Uterus (tissue), 4 donors: ENCODE results near the gene TNPO3. TPM values are rescaled to one million over a fixed set of nuclear protein-coding genes. Genes with fewer than 3 reads are reported as not detected.

Source experiments
- DNase-seq, 2 donors: peaks; one replicate each; pipeline ENCODE4 v3.0.0-alpha.2; 2019 to 2020
- H3K27ac ChIP-seq, 2 donors: fragments of 200-600 bp; sonication (generic); 1 replicate in 1 of 2; 2 replicates in 1 of 2; pipeline ENCODE4 v1.5.1; 2016 to 2018
- H3K27me3 ChIP-seq, 2 donors: fragments of 200-600 bp; sonication (generic); one replicate each; pipeline ENCODE4 v1.5.1; 2018 to 2019; ENCODE audit warnings: control low read depth in 1 of 2
- H3K36me3 ChIP-seq, 2 donors: fragments of 200-600 bp; sonication (generic); one replicate each; pipeline ENCODE4 v1.5.1; 2019; ENCODE audit warnings: control low read depth in 1 of 2
- H3K4me1 ChIP-seq, 2 donors: fragments of 200-600 bp; sonication (generic); one replicate each; pipeline ENCODE4 v1.5.1; 2018 to 2019; ENCODE audit warnings: control low read depth in 1 of 2
- H3K4me3 ChIP-seq, 2 donors: fragments of 200-600 bp; sonication (generic); 1 replicate in 1 of 2; 2 replicates in 1 of 2; pipeline ENCODE4 v1.5.1; 2018 to 2019; ENCODE audit warnings: mild to moderate bottlenecking in 1 of 2
- H3K9me3 ChIP-seq, 2 donors: fragments of 200-600 bp; sonication (generic); one replicate each; pipeline ENCODE4 v1.5.1; 2019; ENCODE audit warnings: control low read depth in 1 of 2
- CTCF ChIP-seq, 4 experiments: fragments of 200-600 bp in 2 of 4; fragments of 450-650 bp in 2 of 4; sonication (generic) in 2 of 4; IDR thresholded peaks; one replicate each; pipeline ENCODE4 v1.5.1; 2016 to 2019; ENCODE audit warnings: antibody characterized with exemption in 4 of 4, mild to moderate bottlenecking in 2 of 4, moderate library complexity in 1 of 4
- POLR2A ChIP-seq, 2 donors: fragments of 450-650 bp; IDR thresholded peaks; one replicate each; pipeline ENCODE4 v1.6.1; 2016; ENCODE audit warnings: antibody characterized with exemption in 2 of 2, mild to moderate bottlenecking in 1 of 2, moderate library complexity in 1 of 2
- intact Hi-C: fragments of 100-400 bp; cut with DNase I; formaldehyde crosslinking; loops from one replicate; pipeline ENCODE4 v1.15.1; 2023; ENCODE audit warnings: low total_unique reads
- total RNA-seq, 4 donors: library from RNA; depleted of rRNA in 3 of 4; stranded (reverse); fragments of >200 nt in 3 of 4; gene quantifications; one replicate each; pipeline versions ENCODE4 v1.1.0 to v1.2.4, GENCODE V29; 2014 to 2023
- donor health status: DM: yes; HTN: yes; CAD: no.

TNPO3 gene
- total RNA-seq, 4 donors from 2014 or later = 14.6 to 57.9 (median 31.9) TPM

GRCh38 chr7:129010075-129010474 lies 44.8 kb downstream of the TNPO3 start:
- H3K4me1 ChIP-seq = no peaks in the 10 kb centered on the region
- H3K27ac ChIP-seq = no peak overlapping the region
- no peaks in the 10 kb centered on the region for H3K9me3 ChIP-seq
- intact Hi-C loops = no loop called here
- H3K4me3 ChIP-seq = no peak overlapping the region
- DNase-seq = no peak
- H3K36me3 ChIP-seq = no peaks in the 10 kb centered on the region
- TF ChIP-seq CTCF (IDR thresholded peaks at IDR 0.05) (no peak), POLR2A (IDR thresholded peaks at IDR 0.05) (no peak)
- no peaks in the 10 kb centered on the region for H3K27me3 ChIP-seq

- intact Hi-C loops = no loop called here
- no peaks in the 10 kb centered on the region for H3K36me3 ChIP-seq
These were observed 45.5 kb downstream of the TNPO3 start for GRCh38 chr7:129009437-129009836.

GRCh38 chr7:129008645-129009414 lies 46.1 kb downstream of the TNPO3 start:
- Histone ChIP-seq H3K4me3 (no peak overlapping the region), H3K27me3 (no peaks in the 10 kb centered on the region), H3K36me3 (no peaks in the 10 kb centered on the region), H3K9me3 (no peaks in the 10 kb centered on the region), H3K4me1 (no peaks in the 10 kb centered on the region), H3K27ac (no peak overlapping the region)
- TF ChIP-seq CTCF (IDR thresholded peaks at IDR 0.05) (no peak), POLR2A (IDR thresholded peaks at IDR 0.05) (no peak)
- intact Hi-C loops = no loop called here
- no peak for DNase-seq

More at GRCh38 chr7:129009437-129009836, 45.5 kb downstream of the TNPO3 start:
- TF ChIP-seq POLR2A (IDR thresholded peaks at IDR 0.05) = no peak
- no peak for TF ChIP-seq CTCF (IDR thresholded peaks at IDR 0.05)
- Histone ChIP-seq H3K27me3 (no peaks in the 10 kb centered on the region), H3K4me3 (no peak overlapping the region), H3K9me3 (no peaks in the 10 kb centered on the region), H3K4me1 (no peaks in the 10 kb centered on the region), H3K27ac (no peak overlapping the region)
- DNase-seq = no peak

- H3K4me1 ChIP-seq = no peaks in the 10 kb centered on the region
- intact Hi-C loops = no loop called here
- no peak for DNase-seq
- H3K27me3 ChIP-seq = no peaks in the 10 kb centered on the region
- no peaks in the 10 kb centered on the region for H3K9me3 ChIP-seq
- H3K36me3 ChIP-seq = no peaks in the 10 kb centered on the region
- no peak overlapping the region for H3K27ac ChIP-seq
- no peak for TF ChIP-seq POLR2A (IDR thresholded peaks at IDR 0.05)
- no peak for TF ChIP-seq CTCF (IDR thresholded peaks at IDR 0.05)
- H3K4me3 ChIP-seq = no peak overlapping the region
These were observed 47.3 kb downstream of the TNPO3 start for GRCh38 chr7:129007572-129007971.

GRCh38 chr7:129006636-129007414 lies 48.1 kb downstream of the TNPO3 start:
- Histone ChIP-seq H3K4me3 (no peak overlapping the region), H3K36me3 (no peaks in the 10 kb centered on the region), H3K4me1 (no peaks in the 10 kb centered on the region), H3K27me3 (no peaks in the 10 kb centered on the region), H3K27ac (no peak overlapping the region), H3K9me3 (no peaks in the 10 kb centered on the region)
- no peak for TF ChIP-seq POLR2A (IDR thresholded peaks at IDR 0.05)
- no peak for TF ChIP-seq CTCF (IDR thresholded peaks at IDR 0.05)
- intact Hi-C loops = no loop called here
- DNase-seq = no peak
